HCT116 (cell line): ENCODE data around the gene YWHAG. TPM values are rescaled to one million over a fixed set of nuclear protein-coding genes. Genes with fewer than 3 reads are reported as not detected.

Source experiments
- ATAC-seq: fragments of 200-7000 bp; cut with Tn5 transposase; 2 replicates; pipeline ENCODE4 v1.9.1; 2020; ENCODE audit warnings: mild to moderate bottlenecking, moderate library complexity
- BruUV-seq: library from RNA; stranded (reverse); fragments of 400-500 nt; replicated peaks from 2 replicates; lab custom pipeline; 2021; lab: Mats Ljungman, UMichigan
- CTCF ChIA-PET: fragments of 300-600 bp; sonication (Branson Sonifier 250); formaldehyde crosslinking; loops from one replicate; lab custom pipeline; 2021; ENCODE audit warnings: antibody characterized with exemption; lab: Charles Lee
- POLR2A ChIA-PET: fragments of 300-600, 350-600 bp; sonication (Branson Sonifier 250); formaldehyde crosslinking; loops from one replicate; lab custom pipeline; 2021; ENCODE audit warnings: antibody characterized with exemption; lab: Charles Lee
- RAD21 ChIA-PET, 2 experiments: fragments of 300-600 bp; sonication (Branson Sonifier 250); formaldehyde crosslinking; loops; one replicate each; lab custom pipeline; 2023; ENCODE audit warnings: low total read pairs in 2 of 2; ENCODE audit not compliant: uncharacterized antibody in 2 of 2, unreplicated experiment in 2 of 2, low non-redundant PET in 1 of 2; lab: Charles Lee
- DNase-seq: peaks from one replicate; pipeline ENCODE4 v3.0.0-alpha.2; 2010; ENCODE audit warnings: low read depth, low spot score
- H2AFZ ChIP-seq: fragments of 200-600 bp; shearing (Covaris generic), sonication (generic); 2 replicates; pipeline ENCODE4 v1.6.1; 2017; ENCODE audit warnings: low read depth, mixed run types, mixed read lengths, antibody characterized with exemption, low read length; ENCODE audit not compliant: poor library complexity, severe bottlenecking
- H3K27ac ChIP-seq: 2 replicates; pipeline ENCODE4 v1.5.1; 2012; ENCODE audit warnings: low read depth, low read length
- H3K27me3 ChIP-seq: fragments of 200-600 bp; sonication (generic); 2 replicates; pipeline ENCODE4 v1.6.1; 2016; ENCODE audit warnings: mixed run types, low read length, mixed read lengths; ENCODE audit not compliant: insufficient read depth
- H3K36me3 ChIP-seq, 2 experiments: fragments of 200-500 bp in 1 of 2; fragments of 200-600 bp in 1 of 2; sonication (Bioruptor generic) in 1 of 2; sonication (generic) in 1 of 2; 2 replicates each; pipeline versions ENCODE4 v1.5.1 to v1.6.1; 2014 to 2016; ENCODE audit warnings: low read length in 2 of 2, inconsistent platforms in 1 of 2, mixed read lengths in 1 of 2, mixed run types in 1 of 2; ENCODE audit not compliant: insufficient read depth in 2 of 2, control insufficient read depth in 1 of 2
- H3K4me1 ChIP-seq, 2 experiments: fragments of 200-600 bp in 1 of 2; sonication (generic) in 1 of 2; 2 replicates each; pipeline versions ENCODE4 v1.5.1 to v1.6.1; 2012 to 2017; ENCODE audit warnings: low read length in 2 of 2, inconsistent platforms in 1 of 2, mild to moderate bottlenecking in 1 of 2, mixed read lengths in 1 of 2, mixed run types in 1 of 2, moderate library complexity in 1 of 2; ENCODE audit not compliant: insufficient read depth in 2 of 2, control insufficient read depth in 1 of 2
- H3K4me2 ChIP-seq: fragments of 200-600 bp; sonication (generic); 2 replicates; pipeline ENCODE4 v1.6.1; 2017; ENCODE audit warnings: mixed run types, low read length, mixed read lengths
- H3K4me3 ChIP-seq, 2 experiments: fragments of 200-600 bp in 1 of 2; sonication (generic) in 1 of 2; replicated peaks in 1 of 2; 2 replicates each; pipeline ENCODE4 v1.5.1; 2011 to 2016; ENCODE audit warnings: low read length in 2 of 2, control low read depth in 1 of 2, low read depth in 1 of 2, mild to moderate bottlenecking in 1 of 2, mixed read lengths in 1 of 2, mixed run types in 1 of 2
- H3K79me2 ChIP-seq: fragments of 200-600 bp; sonication (generic); 2 replicates; pipeline ENCODE4 v1.6.1; 2017; ENCODE audit warnings: mild to moderate bottlenecking, mixed run types, low read length, moderate library complexity, mixed read lengths; ENCODE audit not compliant: insufficient read depth
- H3K9ac ChIP-seq: fragments of 200-600 bp; sonication (generic); 2 replicates; pipeline ENCODE4 v1.6.1; 2016; ENCODE audit warnings: low read length, mixed read lengths
- H3K9me2 ChIP-seq: fragments of 200-600 bp; sonication (generic), shearing (Covaris generic); 2 replicates; pipeline ENCODE4 v1.6.1; 2017; ENCODE audit warnings: mixed run types, mild to moderate bottlenecking, moderate library complexity; ENCODE audit not compliant: insufficient read depth
- H3K9me3 ChIP-seq, 2 experiments: fragments of 200-500 bp in 1 of 2; fragments of 200-600 bp in 1 of 2; sonication (Bioruptor generic) in 1 of 2; sonication (generic) in 1 of 2; 2 replicates each; pipeline ENCODE4 v1.6.1; 2014 to 2017; ENCODE audit warnings: low read length in 2 of 2, mixed read lengths in 2 of 2, inconsistent platforms in 1 of 2, low read depth in 1 of 2, mild to moderate bottlenecking in 1 of 2, mixed run types in 1 of 2, moderate library complexity in 1 of 2; ENCODE audit not compliant: control insufficient read depth in 1 of 2, insufficient read depth in 1 of 2
- H4K20me1 ChIP-seq: fragments of 200-600 bp; sonication (generic), shearing (Covaris generic); 2 replicates; pipeline ENCODE4 v1.6.1; 2017; ENCODE audit warnings: mixed run types, mild to moderate bottlenecking, moderate library complexity; ENCODE audit not compliant: insufficient read depth
- CBX3 ChIP-seq: IDR thresholded peaks from 2 replicates; pipeline ENCODE4 v1.6.1; 2012; ENCODE audit warnings: low read depth
- CEBPB ChIP-seq: IDR thresholded peaks from 2 replicates; pipeline ENCODE4 v1.6.1; 2012; ENCODE audit warnings: low read depth
- CTCF ChIP-seq, 3 experiments: fragments of 200-600 bp in 1 of 3; sonication (generic) in 1 of 3; IDR thresholded peaks in 2 of 3; conservative IDR thresholded peaks in 1 of 3; 2 replicates each; pipeline ENCODE4 v1.5.1; 2012 to 2017; ENCODE audit warnings: low read depth in 2 of 3, low read length in 2 of 3, antibody characterized with exemption in 1 of 3, borderline replicate concordance in 1 of 3, control low read depth in 1 of 3, mild to moderate bottlenecking in 1 of 3, mixed read lengths in 1 of 3, mixed run types in 1 of 3, moderate library complexity in 1 of 3; ENCODE audit not compliant: insufficient read depth in 1 of 3
- EGR1 ChIP-seq: IDR thresholded peaks from 2 replicates; pipeline ENCODE4 v1.6.1; 2012; ENCODE audit warnings: low read depth
- ELF1 ChIP-seq: IDR thresholded peaks from 2 replicates; pipeline ENCODE4 v1.6.1; 2012; ENCODE audit warnings: low read depth, borderline replicate concordance
- EZH2 ChIP-seq: fragments of 200-600 bp; sonication (generic); IDR thresholded peaks from 2 replicates; pipeline ENCODE4 v1.6.1; 2017; ENCODE audit warnings: antibody characterized with exemption, mixed run types
- FOSL1 ChIP-seq: IDR thresholded peaks from 2 replicates; pipeline ENCODE4 v1.6.1; 2012; ENCODE audit warnings: low read depth
- JUND ChIP-seq: IDR thresholded peaks from 2 replicates; pipeline ENCODE4 v1.6.1; 2012
- MAX ChIP-seq: IDR thresholded peaks from 2 replicates; pipeline ENCODE4 v1.6.1; 2012
- POLR2AphosphoS5 ChIP-seq: IDR thresholded peaks from 2 replicates; pipeline ENCODE4 v1.6.1; 2011; ENCODE audit warnings: mild to moderate bottlenecking, low read depth, low read length, moderate library complexity
- RAD21 ChIP-seq: IDR thresholded peaks from 2 replicates; pipeline ENCODE4 v1.6.1; 2012; ENCODE audit warnings: low read depth, mild to moderate bottlenecking
- SIN3A ChIP-seq: IDR thresholded peaks from 2 replicates; pipeline ENCODE4 v1.6.1; 2012; ENCODE audit warnings: low read depth
- SP1 ChIP-seq: IDR thresholded peaks from 2 replicates; pipeline ENCODE4 v1.6.1; 2012; ENCODE audit warnings: low read depth
- TCF7L2 ChIP-seq: IDR thresholded peaks from 2 replicates; pipeline ENCODE4 v1.7.0; 2011; ENCODE audit warnings: borderline replicate concordance, inconsistent platforms; ENCODE audit not compliant: insufficient read depth, insufficient read length; ENCODE audit errors: extremely low read depth
- YY1 ChIP-seq: IDR thresholded peaks from 2 replicates; pipeline ENCODE4 v1.6.1; 2011; ENCODE audit warnings: low read length, low read depth, moderate library complexity, mild to moderate bottlenecking; ENCODE audit not compliant: insufficient replicate concordance; ENCODE audit errors: extremely low read depth
- ZBTB33 ChIP-seq: IDR thresholded peaks from 2 replicates; pipeline ENCODE4 v1.6.1; 2011; ENCODE audit warnings: mild to moderate bottlenecking, low read length, moderate library complexity; ENCODE audit not compliant: insufficient replicate concordance; ENCODE audit errors: extremely low read depth
- ZFX ChIP-seq: fragments of 450-650 bp; IDR thresholded peaks from 2 replicates; pipeline ENCODE4 v1.6.1; 2017
- ZNF274 ChIP-seq: fragments of 200-500 bp; sonication (Bioruptor generic); IDR thresholded peaks from 2 replicates; pipeline ENCODE4 v1.6.1; 2014; ENCODE audit warnings: mild to moderate bottlenecking, low read depth, low read length, inconsistent platforms
- intact Hi-C: fragments of 100-400 bp; cut with micrococcal nuclease; formaldehyde crosslinking; loops from 2 replicates; pipeline ENCODE4 v1.10.0; 2022
- total RNA-seq: library from RNA; stranded (reverse); gene quantifications from one replicate; pipeline ENCODE4 v1.2.1, GENCODE V29; 2021; ENCODE audit not compliant: unreplicated experiment

The YWHAG gene
- total RNA-seq, 1 experiment from 2014 or later, result 170 TPM

- Histone ChIP-seq H3K4me3 (no peak overlapping the region), H2AFZ (no peak overlapping the region), H3K36me3 (peaks cover 14 to 64% of the 10 kb centered on the region in 2 experiments), H3K9me2 (no peaks in the 10 kb centered on the region), H3K79me2 (peaks cover 92% of the 10 kb centered on the region), H3K4me2 (no peak overlapping the region), H3K27ac (no peak overlapping the region), H3K27me3 (no peaks in the 10 kb centered on the region), H4K20me1 (peaks cover 61% of the 10 kb centered on the region; the same call in 1 of the 2 replicates), H3K4me1 (peaks cover 6 to 44% of the 10 kb centered on the region in 2 experiments; a peak in 3 of 4 replicates), H3K9ac (no peak overlapping the region), H3K9me3 (no peaks in the 10 kb centered on the region)
- TF ChIP-seq ELF1 (no peak), POLR2AphosphoS5 (no peak), SP1 (no peak), RAD21 (no peak), YY1 (no peak), SIN3A (no peak), ZNF274 (no peak), ZBTB33 (no peak), CBX3 (no peak), EGR1 (no peak), JUND (no peak), FOSL1 (no peak), MAX (no peak), CTCF (IDR thresholded peaks at IDR 0.05 in 2 of 3, conservative IDR thresholded peaks at IDR 0.05 in 1 of 3; ENCODE audit: borderline replicate concordance in 1 of 3, insufficient read depth in 1 of 3, low read depth in 2 of 3, low read length in 2 of 3) (no peak), TCF7L2 (no peak), EZH2 (no peak), ZFX (no peak), CEBPB (no peak)
- RAD21 ChIA-PET, result no interaction called here
- DNase-seq, result no peak
- intact Hi-C loops, result no loop called here
- POLR2A ChIA-PET, result interaction anchor here (0.9 kb wide), 1 partner anchor 10 kb away, joined by 3 read pairs; no protein-coding TSS in a partner anchor
- CTCF ChIA-PET, result no interaction called here
- no TSS peak for BruUV-seq
- ATAC-seq, result no peak
Observed at GRCh38 chr7:76354516-76354915, 4.3 kb downstream of the YWHAG start.
